ENCODE results near the gene MB21D2. TPM values are rescaled to one million over a fixed set of nuclear protein-coding genes. Genes with fewer than 3 reads are reported as not detected.
A peak's percentile ranks its signal among the peaks of the same experiment; 100 is the strongest.
"Not testable (repeated sequence)": the region's sequence is repeated elsewhere in the genome, so short reads cannot be mapped to it uniquely, and the experiment has no call there.

MB21D2 gene
- total and polyA plus RNA-seq, 2 donors (not counting 1 experiment from before 2014, with no cell fraction given) = 0.03 to 0.20 TPM

DNA sequence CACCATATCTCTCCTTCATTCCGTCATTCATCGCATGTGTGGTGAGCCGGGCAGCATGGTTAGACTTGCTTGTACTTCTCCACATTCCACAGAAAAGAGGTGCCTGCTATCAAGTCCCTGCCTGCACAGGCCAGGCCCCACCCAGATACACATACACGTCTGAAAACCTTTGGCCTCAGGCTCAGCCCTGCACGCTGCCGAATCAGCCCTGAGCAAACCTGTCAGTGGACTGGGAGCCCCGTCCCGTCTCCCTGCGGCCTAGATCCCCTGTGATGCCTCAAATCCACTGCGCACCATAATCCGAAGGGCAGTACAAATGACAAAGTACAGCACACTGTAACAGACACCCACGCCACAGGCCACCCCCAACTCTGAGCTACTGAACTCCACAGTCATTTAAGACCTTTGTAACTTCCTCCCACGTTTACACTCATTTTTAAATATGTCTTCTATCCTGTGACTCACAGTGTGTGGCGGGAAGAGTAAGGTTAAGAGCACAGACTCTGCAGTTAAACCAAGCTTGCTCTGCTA lies 67.1 kb downstream of the MB21D2 start:
- no peak overlapping the region for H3K4me3 Mint-ChIP-seq
- Histone ChIP-seq H2AFZ (ENCODE audit: insufficient read depth, low read depth, low read length, poor library complexity, severe bottlenecking) (no peak overlapping the region), H3K4me2 (replicated peaks; ENCODE audit: low read depth, low read length, poor library complexity, severe bottlenecking) (no peak overlapping the region), H4K20me1 (ENCODE audit: control insufficient read depth, insufficient read depth, low read length, poor library complexity, severe bottlenecking) (no peaks in the 10 kb centered on the region), H3K79me2 (ENCODE audit: control insufficient read depth, insufficient read depth, low read length) (no peaks in the 10 kb centered on the region), H3K9me3 (ENCODE audit: control extremely low read depth in 1 of 3, control insufficient read depth in 2 of 3, insufficient read depth in 1 of 3, low read length in 2 of 3) (no peaks in the 10 kb centered on the region), H3K4me3 (ENCODE audit: control extremely low read depth in 1 of 5, extremely low read depth in 1 of 5, insufficient read depth in 1 of 5, low read depth in 2 of 5, low read length in 4 of 5) (no peak overlapping the region), H3K36me3 (replicated peaks in 1 of 2; ENCODE audit: control extremely low read depth in 1 of 2, control insufficient read depth in 1 of 2, extremely low read depth in 1 of 2, insufficient read depth in 2 of 2, low read length in 1 of 2) (no peaks in the 10 kb centered on the region), H3K9ac (ENCODE audit: low read length) (no peak overlapping the region), H3K4me1 (ENCODE audit: control insufficient read depth in 2 of 2, insufficient read depth in 2 of 2, low read length in 2 of 2) (no peaks in the 10 kb centered on the region), H3K27ac (ENCODE audit: low read length in 2 of 2) (peak overlapping the region in 1 of 2 donors; percentile 5), H3K27me3 (replicated peaks in 1 of 4; ENCODE audit: control extremely low read depth in 1 of 4, control insufficient read depth in 3 of 4, insufficient read depth in 4 of 4, low read length in 3 of 4) (no peaks in the 10 kb centered on the region)
- intact Hi-C loops (cut with micrococcal nuclease) = no loop called here
- TF ChIP-seq, protein P1, sequence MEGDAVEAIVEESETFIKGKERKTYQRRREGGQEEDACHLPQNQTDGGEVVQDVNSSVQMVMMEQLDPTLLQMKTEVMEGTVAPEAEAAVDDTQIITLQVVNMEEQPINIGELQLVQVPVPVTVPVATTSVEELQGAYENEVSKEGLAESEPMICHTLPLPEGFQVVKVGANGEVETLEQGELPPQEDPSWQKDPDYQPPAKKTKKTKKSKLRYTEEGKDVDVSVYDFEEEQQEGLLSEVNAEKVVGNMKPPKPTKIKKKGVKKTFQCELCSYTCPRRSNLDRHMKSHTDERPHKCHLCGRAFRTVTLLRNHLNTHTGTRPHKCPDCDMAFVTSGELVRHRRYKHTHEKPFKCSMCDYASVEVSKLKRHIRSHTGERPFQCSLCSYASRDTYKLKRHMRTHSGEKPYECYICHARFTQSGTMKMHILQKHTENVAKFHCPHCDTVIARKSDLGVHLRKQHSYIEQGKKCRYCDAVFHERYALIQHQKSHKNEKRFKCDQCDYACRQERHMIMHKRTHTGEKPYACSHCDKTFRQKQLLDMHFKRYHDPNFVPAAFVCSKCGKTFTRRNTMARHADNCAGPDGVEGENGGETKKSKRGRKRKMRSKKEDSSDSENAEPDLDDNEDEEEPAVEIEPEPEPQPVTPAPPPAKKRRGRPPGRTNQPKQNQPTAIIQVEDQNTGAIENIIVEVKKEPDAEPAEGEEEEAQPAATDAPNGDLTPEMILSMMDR (IDR thresholded peaks at IDR 0.05) = no peak
- no peak for TF ChIP-seq EZH2 (IDR thresholded peaks at IDR 0.05; ENCODE audit: borderline replicate concordance, insufficient read depth, low read depth, low read length, poor library complexity, severe bottlenecking)
- H3K4me1 Mint-ChIP-seq = no peaks in the 10 kb centered on the region
- CTCF ChIA-PET = interaction anchor here (0.9 kb wide), 1 partner anchor 10 kb away, joined by 3 read pairs; no protein-coding TSS in a partner anchor
- DNase-seq = no peak
- WGBS (ENCODE audit: insufficient coverage) = 94% methylated on average over 11 of the region's 14 CpGs
- POLR2A ChIA-PET = interaction anchor here (0.8 kb wide), 1 partner anchor 332 kb away, joined by 3 read pairs; no protein-coding TSS in a partner anchor
- no peaks in the 10 kb centered on the region for H3K27me3 Mint-ChIP-seq
- H3K9me3 Mint-ChIP-seq (ENCODE audit: insufficient read depth) = no peaks in the 10 kb centered on the region
- no peak overlapping the region for H3K27ac Mint-ChIP-seq
- no peak for ATAC-seq (ENCODE audit: low read depth)

DNA sequence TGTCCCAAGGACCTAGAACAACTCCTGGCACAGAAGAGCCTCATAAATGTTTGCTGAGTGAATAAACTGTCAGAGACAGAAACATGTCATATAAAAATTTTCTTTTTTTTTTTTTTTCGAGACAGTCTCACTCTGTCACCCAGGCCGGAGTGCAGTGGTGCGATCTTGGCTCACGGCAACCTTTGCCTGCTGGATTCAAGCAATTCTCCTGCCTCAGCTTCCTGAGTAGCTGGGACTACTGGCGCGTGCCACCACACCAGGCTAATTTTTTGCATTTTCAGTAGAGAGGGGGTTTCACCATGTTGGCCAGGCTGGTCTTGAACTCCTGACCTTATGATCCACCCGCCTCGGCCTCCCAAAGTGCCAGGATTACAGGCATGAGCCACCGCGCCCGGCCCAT lies 67.8 kb downstream of the MB21D2 start:
- 68% methylated on average over 8 of the region's 11 CpGs for WGBS (ENCODE audit: insufficient coverage)
- H3K4me1 Mint-ChIP-seq; H3K27ac Mint-ChIP-seq; CTCF ChIA-PET; ATAC-seq (ENCODE audit: low read depth); H2AFZ ChIP-seq (ENCODE audit: insufficient read depth, low read depth, low read length, poor library complexity, severe bottlenecking); H3K4me3 ChIP-seq (ENCODE audit: control extremely low read depth in 1 of 5, extremely low read depth in 1 of 5, insufficient read depth in 1 of 5, low read depth in 2 of 5, low read length in 4 of 5); H3K9me3 Mint-ChIP-seq (ENCODE audit: insufficient read depth); H3K27me3 ChIP-seq (replicated peaks in 1 of 4; ENCODE audit: control extremely low read depth in 1 of 4, control insufficient read depth in 3 of 4, insufficient read depth in 4 of 4, low read length in 3 of 4); H3K4me1 ChIP-seq (ENCODE audit: control insufficient read depth in 2 of 2, insufficient read depth in 2 of 2, low read length in 2 of 2); H3K4me3 Mint-ChIP-seq; DNase-seq; H3K9ac ChIP-seq (ENCODE audit: low read length); H3K27me3 Mint-ChIP-seq; H3K4me2 ChIP-seq (replicated peaks; ENCODE audit: low read depth, low read length, poor library complexity, severe bottlenecking); H4K20me1 ChIP-seq (ENCODE audit: control insufficient read depth, insufficient read depth, low read length, poor library complexity, severe bottlenecking); H3K79me2 ChIP-seq (ENCODE audit: control insufficient read depth, insufficient read depth, low read length); H3K36me3 ChIP-seq (replicated peaks in 1 of 2; ENCODE audit: control extremely low read depth in 1 of 2, control insufficient read depth in 1 of 2, extremely low read depth in 1 of 2, insufficient read depth in 2 of 2, low read length in 1 of 2); H3K9me3 ChIP-seq (ENCODE audit: control extremely low read depth in 1 of 3, control insufficient read depth in 2 of 3, insufficient read depth in 1 of 3, low read length in 2 of 3); intact Hi-C loops (cut with micrococcal nuclease); H3K27ac ChIP-seq (ENCODE audit: low read length in 2 of 2); POLR2A ChIA-PET: not testable (repeated sequence)

Measured in B cell (primary cell).